IMR-90 (cell line): ENCODE data around the gene ID2. TPM values are rescaled to one million over a fixed set of nuclear protein-coding genes. Genes with fewer than 3 reads are reported as not detected.

Experiments
- ATAC-seq: fragments of 200-7000 bp; cut with Tn5 transposase; 2 replicates; pipeline ENCODE4 v1.9.1; 2020; ENCODE audit warnings: low read depth, mild to moderate bottlenecking, moderate library complexity
- BruUV-seq: library from RNA; stranded (reverse); fragments of 400-500 nt; replicated peaks from 2 replicates; lab custom pipeline; 2021; lab: Mats Ljungman, UMichigan
- CTCF ChIA-PET: fragments of 300-600 bp; formaldehyde crosslinking; extraction: SDS; loops from one replicate; lab custom pipeline; 2021; ENCODE audit warnings: antibody characterized with exemption; lab: Yijun Ruan, JAX
- POLR2A ChIA-PET: fragments of 300-600 bp; sonication (Branson Sonifier 250); formaldehyde crosslinking; loops from one replicate; lab custom pipeline; 2022; ENCODE audit warnings: antibody characterized with exemption; ENCODE audit not compliant: unreplicated experiment; lab: Charles Lee
- DNase-seq: peaks from one replicate; pipeline ENCODE4 v3.0.0; 2013
- H2AFZ ChIP-seq: replicated peaks from 2 replicates; pipeline ENCODE3; 2013; ENCODE audit warnings: low read length, mild to moderate bottlenecking; ENCODE audit not compliant: poor library complexity
- H2AK5ac ChIP-seq: 2 replicates; pipeline ENCODE4 v1.6.1; 2013; ENCODE audit warnings: low read depth, low read length, inconsistent platforms
- H2AK9ac ChIP-seq: replicated peaks from 2 replicates; pipeline ENCODE3; 2013; ENCODE audit warnings: mild to moderate bottlenecking, low read depth, low read length, moderate library complexity; ENCODE audit not compliant: poor library complexity
- H2BK120ac ChIP-seq: 2 replicates; pipeline ENCODE4 v1.6.1; 2013; ENCODE audit warnings: low read depth, low read length, inconsistent platforms
- H2BK15ac ChIP-seq: 3 replicates; pipeline ENCODE4 v1.6.1; 2013; ENCODE audit warnings: low read depth, low read length, inconsistent platforms
- H2BK20ac ChIP-seq: 2 replicates; pipeline ENCODE4 v1.6.1; 2013; ENCODE audit warnings: low read depth, mild to moderate bottlenecking, inconsistent platforms, low read length, moderate library complexity
- H2BK5ac ChIP-seq: 2 replicates; pipeline ENCODE4 v1.6.1; 2013; ENCODE audit warnings: mild to moderate bottlenecking, low read depth, low read length, inconsistent platforms; ENCODE audit not compliant: poor library complexity, severe bottlenecking
- H3K14ac ChIP-seq: replicated peaks from 2 replicates; pipeline ENCODE4 v1.6.1; 2013; ENCODE audit warnings: low read depth, low read length, inconsistent platforms
- H3K18ac ChIP-seq: 2 replicates; pipeline ENCODE4 v1.6.1; 2013; ENCODE audit warnings: low read depth, low read length, control low read depth
- H3K23ac ChIP-seq: 2 replicates; pipeline ENCODE4 v1.6.1; 2013; ENCODE audit warnings: low read depth, low read length, inconsistent platforms
- H3K27ac ChIP-seq: 2 replicates; pipeline ENCODE4 v1.5.1; 2013; ENCODE audit warnings: mild to moderate bottlenecking, control low read depth, low read length; ENCODE audit not compliant: insufficient read depth
- H3K27me3 ChIP-seq: 2 replicates; pipeline ENCODE4 v1.6.1; 2013; ENCODE audit warnings: low read length; ENCODE audit not compliant: control insufficient read depth, insufficient read depth
- H3K36me3 ChIP-seq: 2 replicates; pipeline ENCODE4 v1.6.1; 2013; ENCODE audit warnings: low read length, mixed read lengths; ENCODE audit not compliant: control insufficient read depth, insufficient read depth
- H3K4ac ChIP-seq: 2 replicates; pipeline ENCODE4 v1.6.1; 2013; ENCODE audit warnings: low read depth, low read length, inconsistent platforms
- H3K4me1 ChIP-seq: 2 replicates; pipeline ENCODE4 v1.6.1; 2013; ENCODE audit warnings: low read length, mixed read lengths; ENCODE audit not compliant: control insufficient read depth, insufficient read depth
- H3K4me2 ChIP-seq: 2 replicates; pipeline ENCODE4 v1.6.1; 2013; ENCODE audit warnings: low read depth, mild to moderate bottlenecking, control low read depth, low read length, moderate library complexity
- H3K4me3 ChIP-seq: 2 replicates; pipeline ENCODE4 v1.5.1; 2013; ENCODE audit warnings: low read depth, mild to moderate bottlenecking, control low read depth, low read length, moderate library complexity; ENCODE audit not compliant: insufficient read depth
- H3K56ac ChIP-seq: 2 replicates; pipeline ENCODE4 v1.6.1; 2013; ENCODE audit warnings: low read length, inconsistent platforms; ENCODE audit not compliant: insufficient read depth; ENCODE audit errors: extremely low read depth
- H3K79me1 ChIP-seq, 2 experiments: 2 replicates each; pipeline ENCODE4 v1.6.1; 2013; ENCODE audit warnings: low read length in 2 of 2, inconsistent platforms in 1 of 2, low read depth in 1 of 2
- H3K9ac ChIP-seq: 2 replicates; pipeline ENCODE4 v1.6.1; 2013; ENCODE audit warnings: low read depth, low read length, control low read depth
- H3K9me1 ChIP-seq: 2 replicates; pipeline ENCODE4 v1.6.1; 2013; ENCODE audit warnings: low read length, inconsistent platforms; ENCODE audit not compliant: insufficient read depth
- H3K9me3 ChIP-seq: 2 replicates; pipeline ENCODE4 v1.6.1; 2013; ENCODE audit warnings: low read length; ENCODE audit not compliant: control insufficient read depth, insufficient read depth
- H4K20me1 ChIP-seq: 2 replicates; pipeline ENCODE4 v1.6.1; 2013; ENCODE audit warnings: low read length, inconsistent platforms; ENCODE audit not compliant: insufficient read depth
- H4K5ac ChIP-seq: 2 replicates; pipeline ENCODE4 v1.6.1; 2013; ENCODE audit warnings: mild to moderate bottlenecking, low read depth, low read length, control low read depth
- H4K8ac ChIP-seq, 2 experiments: 2 replicates each; pipeline ENCODE4 v1.6.1; 2013; ENCODE audit warnings: low read depth in 2 of 2, low read length in 2 of 2, control low read depth in 1 of 2, inconsistent platforms in 1 of 2
- H4K91ac ChIP-seq: 2 replicates; pipeline ENCODE4 v1.6.1; 2013; ENCODE audit warnings: low read depth, low read length, inconsistent platforms; ENCODE audit not compliant: insufficient read depth
- CEBPB ChIP-seq: IDR thresholded peaks from 2 replicates; pipeline ENCODE4 v1.6.1; 2012; ENCODE audit warnings: low read depth, low read length, improper control_type of control experiment
- CHD1 ChIP-seq: IDR thresholded peaks from 2 replicates; pipeline ENCODE4 v1.6.1; 2012; ENCODE audit warnings: low read depth, low read length, improper control_type of control experiment
- CTCF ChIP-seq: conservative IDR thresholded peaks from 2 replicates; pipeline ENCODE4 v1.5.1; 2012; ENCODE audit warnings: mild to moderate bottlenecking, low read depth, low read length, improper control_type of control experiment
- ELK1 ChIP-seq: fragments of 150-350 bp; IDR thresholded peaks from 2 replicates; pipeline ENCODE4 v1.6.1; 2016; ENCODE audit warnings: low read depth, mild to moderate bottlenecking, low read length, moderate library complexity, borderline replicate concordance
- FOS ChIP-seq: fragments of 150-350 bp; IDR thresholded peaks from 2 replicates; pipeline ENCODE4 v1.6.1; 2016; ENCODE audit warnings: low read depth, low read length
- MAFK ChIP-seq: IDR thresholded peaks from 2 replicates; pipeline ENCODE4 v1.6.1; 2012; ENCODE audit warnings: low read depth, low read length, improper control_type of control experiment
- MXI1 ChIP-seq: IDR thresholded peaks from 2 replicates; pipeline ENCODE4 v1.6.1; 2012; ENCODE audit warnings: low read depth, mild to moderate bottlenecking, low read length, moderate library complexity, borderline replicate concordance
- POLR2A ChIP-seq: IDR thresholded peaks from 2 replicates; pipeline ENCODE4 v1.6.1; 2012; ENCODE audit warnings: mild to moderate bottlenecking, low read depth, low read length
- RCOR1 ChIP-seq: IDR thresholded peaks from 2 replicates; pipeline ENCODE4 v1.6.1; 2012; ENCODE audit warnings: mild to moderate bottlenecking, low read length, improper control_type of control experiment; ENCODE audit not compliant: insufficient replicate concordance
- WGBS, 2 experiments: methylation state at CpG; one replicate each; pipeline versions ENCODE4 v1.1.5 to v1.1.7; 2013; ENCODE audit warnings: missing lambda C conversion rate in 2 of 2; ENCODE audit not compliant: insufficient read length in 1 of 2; ENCODE audit errors: extremely low coverage in 2 of 2; 5-methylcytosine and 5-hydroxymethylcytosine counted together
- dilution Hi-C: fragments of 300-500 bp; cut with HindIII; formaldehyde crosslinking; loops from one replicate; pipeline ENCODE4 v1.14.3; 2018; ENCODE audit warnings: low sequenced_read_pairs; ENCODE audit not compliant: unreplicated experiment
- in situ Hi-C: fragments of 300-500 bp; cut with MboI; formaldehyde crosslinking; loops from 3 replicates; pipeline ENCODE4 v1.14.3; 2019; ENCODE audit warnings: low sequenced_read_pairs, inconsistent platforms, mixed read lengths
- intact Hi-C: fragments of 100-400 bp; cut with micrococcal nuclease; formaldehyde crosslinking; loops from 2 replicates; pipeline ENCODE4 v1.10.0; 2022
- polyA plus RNA-seq, 3 experiments: library from polyadenylated mRNA; depleted of rRNA; stranded (reverse); fragments of >200 nt; gene quantifications; 2 replicates each; pipeline ENCODE4 v1.2.3, GENCODE V29; 2012; ENCODE audit warnings: low replicate concordance in 1 of 3
- total RNA-seq: library from RNA; depleted of rRNA; stranded (reverse); fragments of >200 nt; gene quantifications from 2 replicates; pipeline ENCODE4 v1.2.3, GENCODE V29; 2012
- TF ChIP-seq, protein P1 (sequence below): fragments of 150-350 bp; IDR thresholded peaks from 2 replicates; pipeline ENCODE4 v1.6.1; 2017; ENCODE audit warnings: mild to moderate bottlenecking, antibody characterized with exemption, low read length, low read depth

ID2 gene
- total and polyA plus RNA-seq, 2 of the 4 experiments (the other 2 are of a cell fraction) = 264 to 389 TPM

DNA sequence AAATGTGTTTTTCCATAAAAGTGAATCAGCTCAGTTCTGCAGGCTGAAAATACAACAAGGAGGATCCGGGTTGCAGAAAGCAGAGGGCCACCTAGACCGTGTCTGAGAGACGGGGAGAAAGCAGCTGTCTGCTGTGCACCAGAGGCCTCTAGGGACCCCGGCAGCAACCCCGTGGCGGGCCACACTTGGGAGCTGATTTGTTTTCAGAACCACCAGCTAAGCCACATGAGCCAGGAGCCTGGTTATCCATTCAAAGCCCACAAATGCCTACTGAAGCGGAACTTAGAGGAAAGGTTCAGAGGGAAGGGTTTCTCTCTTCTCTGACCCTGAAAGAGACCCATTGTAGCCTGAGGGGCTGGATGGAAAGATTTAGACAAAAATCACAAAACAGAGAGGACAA is 28.4 kb upstream of the ID2 start:
- Histone ChIP-seq H3K4me3 (no peak overlapping the region), H3K79me1 (no peaks in the 10 kb centered on the region), H3K27me3 (no peaks in the 10 kb centered on the region; the same call in 1 of the 2 replicates), H2AK5ac (no peak overlapping the region), H3K4me2 (no peak overlapping the region), H3K56ac (no peak overlapping the region), H2AK9ac (no peak overlapping the region), H2BK20ac (no peak overlapping the region), H3K36me3 (no peaks in the 10 kb centered on the region), H2AFZ (no peak overlapping the region), H3K23ac (no peak overlapping the region), H3K9me3 (no peaks in the 10 kb centered on the region), H3K14ac (no peak overlapping the region), H3K27ac (no peak overlapping the region), H4K20me1 (no peaks in the 10 kb centered on the region), H2BK15ac (no peak overlapping the region), H3K18ac (no peak overlapping the region), H4K91ac (no peak overlapping the region), H2BK120ac (no peak overlapping the region), H4K8ac (no peak overlapping the region), H3K4me1 (peaks cover 4% of the 10 kb centered on the region), H4K5ac (no peak overlapping the region), H3K4ac (no peak overlapping the region), H2BK5ac (no peak overlapping the region), H3K9ac (no peak overlapping the region), H3K9me1 (no peaks in the 10 kb centered on the region)
- no TSS peak for BruUV-seq
- WGBS, 2 experiments = no CpG with 5 or more reads among the region's 7 CpGs
- TF ChIP-seq FOS (no peak), POLR2A (no peak), MAFK (no peak), MXI1 (no peak), CTCF (no peak), CHD1 (no peak), ELK1 (no peak), CEBPB (no peak), RCOR1 (no peak)
- TF ChIP-seq, protein P1, sequence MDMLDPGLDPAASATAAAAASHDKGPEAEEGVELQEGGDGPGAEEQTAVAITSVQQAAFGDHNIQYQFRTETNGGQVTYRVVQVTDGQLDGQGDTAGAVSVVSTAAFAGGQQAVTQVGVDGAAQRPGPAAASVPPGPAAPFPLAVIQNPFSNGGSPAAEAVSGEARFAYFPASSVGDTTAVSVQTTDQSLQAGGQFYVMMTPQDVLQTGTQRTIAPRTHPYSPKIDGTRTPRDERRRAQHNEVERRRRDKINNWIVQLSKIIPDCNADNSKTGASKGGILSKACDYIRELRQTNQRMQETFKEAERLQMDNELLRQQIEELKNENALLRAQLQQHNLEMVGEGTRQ = no peak
- intact Hi-C loops = no loop called here
- DNase-seq (no peak), ATAC-seq (no peak)
- ChIA-PET CTCF (interaction anchor here (0.6 kb wide), 1 partner anchor 456 kb away, joined by 6 read pairs; no protein-coding TSS in a partner anchor), POLR2A (no interaction called here)
- dilution Hi-C loops = no loop called here
- in situ Hi-C loops = no loop called here
